Measurements from ENCODE around the gene LRRC61.

GRCh38 chr7:150336746-150337145 lies 13.6 kb downstream of the LRRC61 start:
- no peak for TF ChIP-seq CTCF (IDR thresholded peaks at IDR 0.05)
- TF ChIP-seq POLR2A (IDR thresholded peaks at IDR 0.05) = no peak
